Body of pancreas (tissue), 4 donors: Measurements from ENCODE around the gene GMPR.

Source experiments
- CTCF ChIP-seq, 7 experiments: fragments of 450-650 bp in 4 of 7; fragments of 200-600 bp in 3 of 7; sonication (generic) in 3 of 7; IDR thresholded peaks; one replicate each; pipeline ENCODE4 v1.5.1; 2016 to 2019; ENCODE audit warnings: antibody characterized with exemption in 7 of 7
- POLR2A ChIP-seq, 3 donors: fragments of 450-650 bp; IDR thresholded peaks; one replicate each; pipeline ENCODE4 v1.6.1; 2016; ENCODE audit warnings: antibody characterized with exemption in 3 of 3, mild to moderate bottlenecking in 2 of 3

GRCh38 chr6:16227605-16228004, 10.8 kb upstream of the GMPR start:
- no peak for TF ChIP-seq CTCF (IDR thresholded peaks at IDR 0.05)
- no peak for TF ChIP-seq POLR2A (IDR thresholded peaks at IDR 0.05)
